Smooth muscle cell of the brain vasculature (primary cell): ENCODE data around the gene SLC25A44.
"Not testable (repeated sequence)": the region's sequence is repeated elsewhere in the genome, so short reads cannot be mapped to it uniquely, and the experiment has no call there.

Experiments used
- DNase-seq: peaks from one replicate; pipeline ENCODE4 v3.0.0-alpha.2; 2012; ENCODE audit warnings: low read depth, low spot score

Gene SLC25A44

GRCh38 chr1:156203331-156203730, 9.4 kb downstream of the SLC25A44 start:
- no peak for DNase-seq

GRCh38 chr1:156204686-156205085, 10.8 kb downstream of the SLC25A44 start:
- no peak for DNase-seq

GRCh38 chr1:156211243-156211642, 17.3 kb downstream of the SLC25A44 start:
- no peak for DNase-seq

GRCh38 chr1:156212130-156212529, 18.2 kb downstream of the SLC25A44 start:
- no peak for DNase-seq

- DNase-seq = peak; percentile 93
Measured at GRCh38 chr1:156212833-156213643, 19.1 kb downstream of the SLC25A44 start, which contains the start of gene PMF1. Gene PMF1 (plus strand): TSS chr1:156213007. CDS start chr1:156213016, 9 bp downstream.

GRCh38 chr1:156213644-156213966, 19.7 kb downstream of the SLC25A44 start:
- DNase-seq = no peak

GRCh38 chr1:156214024-156214748, 20.3 kb downstream of the SLC25A44 start:
- no peak for DNase-seq

- not testable (repeated sequence) for DNase-seq
Measured at GRCh38 chr1:156216361-156217086, 22.6 kb downstream of the SLC25A44 start.

GRCh38 chr1:156217871-156218270, 24.0 kb downstream of the SLC25A44 start:
- DNase-seq = no peak

GRCh38 chr1:156220226-156220625, 26.3 kb downstream of the SLC25A44 start:
- DNase-seq = no peak

- DNase-seq = no peak
Measured at GRCh38 chr1:156221986-156222692, 28.2 kb downstream of the SLC25A44 start.

GRCh38 chr1:156225677-156226014, 31.7 kb downstream of the SLC25A44 start:
- DNase-seq = no peak

- no peak for DNase-seq
Measured at GRCh38 chr1:156226116-156226538, 32.2 kb downstream of the SLC25A44 start.

GRCh38 chr1:156226782-156227181, 32.9 kb downstream of the SLC25A44 start:
- no peak for DNase-seq

- no peak for DNase-seq
Measured at GRCh38 chr1:156228501-156228900, 34.6 kb downstream of the SLC25A44 start.

- DNase-seq = no peak
Measured at GRCh38 chr1:156229809-156230472, 36.0 kb downstream of the SLC25A44 start.

- no peak for DNase-seq
Measured at GRCh38 chr1:156230473-156230837, 36.6 kb downstream of the SLC25A44 start.

- DNase-seq = no peak
Measured at GRCh38 chr1:156232201-156232894, 38.4 kb downstream of the SLC25A44 start.

- DNase-seq = no peak
Measured at GRCh38 chr1:156233426-156234127, 39.7 kb downstream of the SLC25A44 start.

- DNase-seq = no peak
Measured at GRCh38 chr1:156236164-156236563, 42.3 kb downstream of the SLC25A44 start.
